Glomerular visceral epithelial cell (primary cell): ENCODE results near the gene MRPL39.

Experiments
- DNase-seq: peaks from one replicate; pipeline ENCODE4 v3.0.0-alpha.2; 2016; ENCODE audit errors: extremely low spot score

MRPL39 gene

DNA sequence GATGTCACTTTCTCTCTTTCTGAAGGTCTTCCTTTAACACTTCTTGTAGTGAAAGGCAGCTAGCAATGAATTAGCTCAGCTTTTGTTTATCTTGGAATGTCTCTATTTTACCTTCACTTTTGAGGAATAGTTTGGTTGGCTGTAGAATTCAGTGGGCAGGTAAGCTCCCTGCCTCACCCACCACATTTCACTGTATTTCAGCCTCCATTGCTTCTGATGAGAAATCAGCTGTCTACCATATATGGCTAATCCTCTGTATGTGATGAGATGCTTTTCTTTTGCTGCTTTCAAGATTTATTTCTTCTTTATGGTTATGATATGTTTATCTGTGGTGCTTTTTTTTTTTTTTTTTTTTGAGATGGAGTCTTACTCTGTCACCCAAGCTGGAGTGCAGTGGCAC, 70.1 kb downstream of the MRPL39 start:
- DNase-seq: no peak

- DNase-seq: no peak
These were observed 70.5 kb downstream of the MRPL39 start for GRCh38 chr21:25536752-25537151.

- DNase-seq: no peak
These were observed 71.4 kb downstream of the MRPL39 start for GRCh38 chr21:25535849-25536248.
